BJ (cell line): ENCODE measurements around the gene ESYT3. TPM values are rescaled to one million over a fixed set of nuclear protein-coding genes. Genes with fewer than 3 reads are reported as not detected.

ENCODE experiments used
- CTCF ChIA-PET: fragments of 350-600 bp; formaldehyde crosslinking; extraction: SDS; loops from one replicate; lab custom pipeline; 2021; ENCODE audit warnings: antibody characterized with exemption, inconsistent platforms; lab: Yijun Ruan, JAX
- POLR2A ChIA-PET: fragments of 300-600 bp; sonication (Branson Sonifier 250); formaldehyde crosslinking; extraction: SDS; loops from one replicate; lab custom pipeline; 2021; ENCODE audit warnings: antibody characterized with exemption; lab: Charles Lee
- DNase-seq: peaks from one replicate; pipeline ENCODE4 v3.0.0-alpha.2; 2011; ENCODE audit warnings: low read depth
- H3K27me3 ChIP-seq: 2 replicates; pipeline ENCODE4 v1.6.0; 2011; ENCODE audit warnings: low read length; ENCODE audit not compliant: control insufficient read depth, insufficient read depth
- H3K36me3 ChIP-seq: 2 replicates; pipeline ENCODE4 v1.5.1; 2011; ENCODE audit warnings: low read length; ENCODE audit not compliant: control insufficient read depth, insufficient read depth
- H3K4me3 ChIP-seq: 2 replicates; pipeline ENCODE4 v1.5.1; 2011; ENCODE audit warnings: low read depth, mild to moderate bottlenecking, control low read depth, low read length
- polyA plus RNA-seq: library from polyadenylated mRNA; depleted of rRNA; stranded (reverse); fragments of >200 nt; gene quantifications from 2 replicates; pipeline ENCODE4 v1.2.3, GENCODE V29; 2011
- TF ChIP-seq, protein P1 (sequence below): IDR thresholded peaks from 2 replicates; pipeline ENCODE4 v1.5.1; 2011; ENCODE audit warnings: low read depth, mild to moderate bottlenecking, control low read depth, inconsistent platforms, low read length, moderate library complexity; ENCODE audit not compliant: insufficient read depth

The ESYT3 gene
- polyA plus RNA-seq, 1 experiment, result 0.09 TPM

DNA sequence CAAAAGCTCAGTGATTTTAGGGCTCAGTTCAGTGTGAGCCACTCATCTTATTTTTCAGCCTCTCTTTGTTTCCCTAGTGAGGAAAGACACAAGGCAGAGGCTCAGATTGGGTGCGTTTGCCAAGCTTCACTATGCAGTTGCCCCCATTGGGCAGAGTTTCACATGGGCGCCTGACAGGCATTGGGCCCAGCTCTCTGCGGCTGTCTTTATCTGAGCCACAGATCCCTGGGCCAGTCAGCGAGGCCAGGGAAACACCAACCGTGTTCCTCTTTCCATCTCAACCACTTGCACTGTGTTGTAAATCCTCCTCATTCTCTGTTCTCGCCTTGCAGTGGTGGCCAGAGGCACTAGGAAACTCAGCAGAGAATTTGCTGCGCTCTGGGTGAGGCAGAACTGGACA, 10.8 kb downstream of the ESYT3 start:
- ChIA-PET POLR2A (no interaction called here), CTCF (interaction anchor here (0.7 to 1.4 kb wide), 3 partner anchors 28 to 470 kb away, joined by 3 to 4 read pairs (median 3); no protein-coding TSS in a partner anchor)

GRCh38 chr3:138445654-138446053, 11.2 kb downstream of the ESYT3 start:
- ChIA-PET POLR2A (no interaction called here), CTCF (interaction anchor here (0.8 to 1.4 kb wide), 2 partner anchors 28 to 117 kb away, joined by 3 read pairs; no protein-coding TSS in a partner anchor)
- no peaks in the 10 kb centered on the region for H3K27me3 ChIP-seq
- no peak for DNase-seq
- H3K4me3 ChIP-seq, result no peak overlapping the region
- TF ChIP-seq, protein P1, sequence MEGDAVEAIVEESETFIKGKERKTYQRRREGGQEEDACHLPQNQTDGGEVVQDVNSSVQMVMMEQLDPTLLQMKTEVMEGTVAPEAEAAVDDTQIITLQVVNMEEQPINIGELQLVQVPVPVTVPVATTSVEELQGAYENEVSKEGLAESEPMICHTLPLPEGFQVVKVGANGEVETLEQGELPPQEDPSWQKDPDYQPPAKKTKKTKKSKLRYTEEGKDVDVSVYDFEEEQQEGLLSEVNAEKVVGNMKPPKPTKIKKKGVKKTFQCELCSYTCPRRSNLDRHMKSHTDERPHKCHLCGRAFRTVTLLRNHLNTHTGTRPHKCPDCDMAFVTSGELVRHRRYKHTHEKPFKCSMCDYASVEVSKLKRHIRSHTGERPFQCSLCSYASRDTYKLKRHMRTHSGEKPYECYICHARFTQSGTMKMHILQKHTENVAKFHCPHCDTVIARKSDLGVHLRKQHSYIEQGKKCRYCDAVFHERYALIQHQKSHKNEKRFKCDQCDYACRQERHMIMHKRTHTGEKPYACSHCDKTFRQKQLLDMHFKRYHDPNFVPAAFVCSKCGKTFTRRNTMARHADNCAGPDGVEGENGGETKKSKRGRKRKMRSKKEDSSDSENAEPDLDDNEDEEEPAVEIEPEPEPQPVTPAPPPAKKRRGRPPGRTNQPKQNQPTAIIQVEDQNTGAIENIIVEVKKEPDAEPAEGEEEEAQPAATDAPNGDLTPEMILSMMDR, result no peak
- no peaks in the 10 kb centered on the region for H3K36me3 ChIP-seq

More for the DNA sequence above, 10.8 kb downstream of the ESYT3 start:
- no peaks in the 10 kb centered on the region for H3K27me3 ChIP-seq
- H3K4me3 ChIP-seq, result no peak overlapping the region
- DNase-seq, result no peak
- no peaks in the 10 kb centered on the region for H3K36me3 ChIP-seq
- TF ChIP-seq, protein P1, result no peak

GRCh38 chr3:138448631-138449030, 14.2 kb downstream of the ESYT3 start:
- Histone ChIP-seq H3K27me3 (no peaks in the 10 kb centered on the region), H3K4me3 (no peak overlapping the region), H3K36me3 (no peaks in the 10 kb centered on the region)
- TF ChIP-seq, protein P1, result no peak
- ChIA-PET POLR2A (no interaction called here), CTCF (interaction anchor here (1.0 to 1.2 kb wide), 2 partner anchors 32 to 467 kb away, joined by 3 to 5 read pairs; no protein-coding TSS in a partner anchor)
- no peak for DNase-seq

DNA sequence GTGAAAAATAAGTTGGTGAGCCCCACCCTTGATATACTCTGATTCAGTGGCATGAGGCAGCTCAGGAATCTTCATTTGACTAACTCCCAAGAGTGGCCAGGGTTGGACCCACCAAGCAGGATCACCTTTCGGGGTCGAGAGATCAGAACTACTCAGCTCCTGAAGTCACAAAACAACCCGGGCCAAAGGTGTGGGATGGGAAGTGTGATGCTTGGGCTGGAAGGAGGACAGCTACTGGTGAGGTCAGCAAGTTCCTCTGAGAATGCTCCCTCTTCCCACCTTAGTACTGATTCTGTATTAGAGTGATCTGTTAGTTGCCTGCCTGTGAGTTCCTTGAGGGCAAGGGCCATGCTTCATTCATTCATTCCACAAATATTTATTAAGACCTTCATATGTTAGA, 15.1 kb downstream of the ESYT3 start:
- Histone ChIP-seq H3K36me3 (no peaks in the 10 kb centered on the region), H3K4me3 (no peak overlapping the region), H3K27me3 (no peaks in the 10 kb centered on the region)
- ChIA-PET POLR2A (no interaction called here), CTCF (interaction anchor here (1.0 to 1.2 kb wide), 3 partner anchors 15 to 466 kb away, joined by 3 to 5 read pairs (median 3); partner anchors contain the start of gene ESYT3)
- DNase-seq, result no peak
- TF ChIP-seq, protein P1, result no peak

DNA sequence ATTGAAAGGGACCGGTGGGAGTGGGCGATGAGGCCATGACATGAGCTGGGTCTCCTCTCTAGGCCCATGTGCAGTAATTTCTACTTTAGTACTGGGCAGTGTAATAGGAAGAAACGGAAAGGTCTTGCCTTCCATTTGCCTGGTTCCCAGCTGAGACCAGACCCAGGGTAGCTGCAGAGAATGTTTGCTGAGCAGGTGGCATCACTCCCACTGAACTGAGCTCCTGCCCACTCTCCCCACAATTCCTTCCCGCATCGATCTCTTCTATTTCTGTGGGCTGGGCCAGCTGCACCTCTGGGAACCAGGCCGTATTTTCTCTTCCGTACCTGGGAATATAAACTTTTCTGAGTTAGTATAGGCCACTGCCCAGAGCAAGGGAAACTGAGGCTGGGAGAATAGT, 15.8 kb downstream of the ESYT3 start:
- Histone ChIP-seq H3K27me3 (peaks cover 3% of the 10 kb centered on the region), H3K4me3 (no peak overlapping the region), H3K36me3 (no peaks in the 10 kb centered on the region)
- POLR2A ChIA-PET, result no interaction called here
- TF ChIP-seq, protein P1, result no peak
- no peak for DNase-seq
- CTCF ChIA-PET, result interaction anchor here (1.1 to 1.7 kb wide), 4 partner anchors 11 to 466 kb away, joined by 3 to 6 read pairs (median 4); partner anchors contain the start of gene ESYT3
